Activated CD4-positive, alpha-beta T cell treated with anti-CD3 and anti-CD28 coated beads for 24 hours (primary cell): ENCODE data around the gene ITFG2.

Experiments used
- DNase-seq, 2 donors: peaks; one replicate each; pipeline ENCODE4 v3.0.0-alpha.2; 2020; ENCODE audit warnings: low read depth in 2 of 2

The ITFG2 gene

GRCh38 chr12:2795291-2796186 is 16.9 kb upstream of the ITFG2 start:
- peak; percentile 53 to 61 for DNase-seq

- no peak for DNase-seq
These were observed 16.2 kb upstream of the ITFG2 start for GRCh38 chr12:2796187-2796666.

DNA sequence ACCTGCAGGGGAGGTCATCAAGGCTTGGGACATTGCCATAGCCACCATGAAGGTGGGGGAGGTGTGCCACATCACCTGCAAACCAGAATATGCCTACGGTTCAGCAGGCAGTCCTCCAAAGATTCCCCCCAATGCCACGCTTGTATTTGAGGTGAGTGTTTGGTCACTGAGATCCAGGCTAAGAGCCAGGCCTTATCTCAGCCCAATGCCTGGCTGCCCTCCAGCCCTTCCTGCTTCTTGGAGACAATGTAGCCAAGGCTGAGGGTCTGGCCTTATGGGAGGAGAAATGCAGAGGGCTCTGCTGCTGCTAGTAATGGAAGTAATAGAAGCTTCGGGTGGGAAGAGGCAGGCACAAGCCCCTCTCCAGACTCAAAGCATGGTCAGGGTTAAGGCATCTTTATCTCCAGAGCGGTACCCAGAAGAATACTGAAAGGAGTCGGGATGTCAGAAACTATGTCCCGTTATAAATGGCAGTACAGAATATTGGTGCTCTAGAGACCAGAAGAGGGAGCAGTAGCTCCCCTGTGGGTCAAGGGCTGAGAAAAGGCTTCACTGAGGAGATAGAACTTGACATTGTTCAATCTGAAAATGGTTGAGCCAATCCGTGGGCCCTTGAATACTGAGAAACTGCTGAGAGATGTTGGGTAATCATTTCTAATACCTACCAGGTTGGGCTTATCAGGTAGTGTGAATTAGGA is 14.6 kb upstream of the ITFG2 start:
- no peak for DNase-seq

DNA sequence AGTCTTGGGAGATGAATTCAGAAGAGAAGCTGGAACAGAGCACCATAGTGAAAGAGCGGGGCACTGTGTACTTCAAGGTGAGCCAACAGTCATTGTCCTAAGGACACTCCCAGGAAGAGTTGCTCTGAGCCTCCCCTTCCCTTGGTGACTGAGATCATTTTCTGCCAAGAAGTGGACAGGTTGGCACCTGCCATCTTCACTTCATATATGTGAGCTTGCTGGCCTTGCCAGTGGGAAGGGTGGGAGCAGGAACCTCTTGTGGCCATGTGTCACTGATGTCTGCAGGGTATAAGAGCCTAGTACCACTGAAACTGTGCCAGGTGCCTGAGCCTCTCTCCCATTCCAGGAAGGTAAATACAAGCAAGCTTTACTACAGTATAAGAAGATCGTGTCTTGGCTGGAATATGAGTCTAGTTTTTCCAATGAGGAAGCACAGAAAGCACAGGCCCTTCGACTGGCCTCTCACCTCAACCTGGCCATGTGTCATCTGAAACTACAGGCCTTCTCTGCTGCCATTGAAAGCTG is 12.4 kb upstream of the ITFG2 start:
- DNase-seq = no peak

DNA sequence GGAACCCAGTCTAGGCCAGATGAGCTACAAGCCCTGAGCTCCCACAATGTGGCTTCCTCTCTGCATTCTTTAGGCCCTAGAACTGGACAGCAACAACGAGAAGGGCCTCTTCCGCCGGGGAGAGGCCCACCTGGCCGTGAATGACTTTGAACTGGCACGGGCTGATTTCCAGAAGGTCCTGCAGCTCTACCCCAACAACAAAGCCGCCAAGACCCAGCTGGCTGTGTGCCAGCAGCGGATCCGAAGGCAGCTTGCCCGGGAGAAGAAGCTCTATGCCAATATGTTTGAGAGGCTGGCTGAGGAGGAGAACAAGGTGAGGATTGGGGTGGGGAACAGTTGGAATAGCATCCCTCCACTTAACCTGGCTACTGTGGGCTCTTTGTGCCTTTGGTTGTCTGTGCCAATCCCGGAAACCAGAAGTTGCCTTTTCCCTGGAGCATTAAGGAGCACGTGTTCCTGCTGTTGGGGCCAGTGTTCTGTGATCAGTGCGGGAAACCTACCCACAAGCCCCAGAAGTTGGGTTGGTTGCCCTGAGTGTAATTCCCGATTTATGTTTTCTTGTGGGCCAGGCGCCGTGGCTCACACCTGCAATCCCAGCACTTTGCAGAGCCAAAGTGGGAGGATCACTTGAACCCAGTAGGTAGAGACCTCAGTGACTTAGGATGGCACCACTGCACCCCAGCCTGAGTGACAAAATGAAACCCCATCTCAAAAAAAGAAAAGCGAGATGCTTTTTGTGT is 11.3 kb upstream of the ITFG2 start:
- no peak for DNase-seq

DNA sequence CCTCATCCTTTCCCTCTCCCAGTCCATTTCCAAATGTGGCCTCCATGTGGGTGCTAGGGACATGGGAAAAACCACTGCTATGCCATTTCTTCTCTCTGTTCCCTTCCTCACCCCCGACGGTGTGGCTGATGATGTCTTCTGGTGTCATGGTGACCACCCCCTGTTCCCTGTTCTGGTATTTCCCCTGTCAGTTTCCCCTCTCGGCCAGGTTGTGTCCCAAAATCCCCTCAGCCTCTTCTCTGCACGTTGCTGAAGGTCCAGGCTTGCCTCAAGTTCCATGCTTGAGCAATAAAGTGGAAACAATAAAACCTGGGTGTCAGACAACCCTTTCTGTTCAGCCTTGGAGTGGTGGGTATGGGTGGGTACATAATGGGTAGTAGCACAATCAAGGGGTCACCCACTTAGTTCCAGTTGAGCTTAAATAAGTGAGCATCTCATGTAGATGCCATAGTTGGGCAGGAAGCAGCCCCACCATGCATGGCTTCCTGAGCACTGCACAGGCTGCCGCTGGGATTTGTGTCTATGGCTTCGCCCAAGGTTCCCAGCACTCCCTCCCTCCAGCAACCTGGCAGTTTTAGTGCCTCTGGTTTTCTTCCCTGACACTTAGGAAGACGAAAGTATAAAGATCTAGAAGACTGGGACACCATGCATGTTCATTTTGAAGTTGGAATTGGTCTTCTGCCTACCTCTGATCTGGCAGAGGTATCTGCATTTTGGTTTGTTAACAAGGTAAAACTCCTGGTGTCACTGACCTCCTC is 8.7 kb upstream of the ITFG2 start:
- no peak for DNase-seq

DNA sequence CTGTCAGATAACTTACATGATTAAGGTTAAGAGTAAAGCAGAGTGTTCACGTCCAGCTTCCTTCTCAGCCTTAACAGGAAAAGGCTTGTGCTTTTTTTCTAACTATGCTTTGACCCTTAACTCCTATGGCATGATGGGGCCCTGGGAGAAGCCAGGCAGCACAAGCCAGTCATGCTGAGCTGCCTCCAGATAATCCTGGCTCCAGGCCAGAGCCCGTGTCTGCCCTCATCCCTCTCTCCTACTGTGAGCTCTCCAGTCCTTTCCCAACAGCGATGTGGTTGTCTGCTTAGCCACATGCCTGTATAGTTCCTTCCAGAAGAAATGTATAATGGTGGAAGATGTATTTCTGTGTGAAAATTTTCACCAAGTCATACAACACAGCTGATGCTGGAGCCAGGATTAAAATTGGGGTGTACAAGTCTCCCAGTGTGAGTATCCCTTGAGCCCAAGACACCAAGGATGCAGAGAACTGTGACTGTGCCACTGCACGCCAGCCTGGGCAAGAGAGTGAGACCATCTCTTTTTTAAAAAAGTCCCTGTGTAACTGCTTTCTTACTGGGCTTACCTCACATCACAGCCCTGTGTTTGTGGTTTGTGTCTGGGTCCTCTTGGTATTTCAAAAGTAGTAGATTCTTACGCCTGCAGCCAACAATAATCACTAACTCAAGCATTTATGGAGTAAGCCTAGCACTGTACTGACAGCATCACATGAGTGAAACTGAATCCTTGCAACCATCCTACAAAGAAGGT is 7.9 kb upstream of the ITFG2 start:
- no peak for DNase-seq

GRCh38 chr12:2805143-2805520 is 7.3 kb upstream of the ITFG2 start:
- DNase-seq = no peak

GRCh38 chr12:2806700-2807099 is 5.8 kb upstream of the ITFG2 start:
- no peak for DNase-seq

DNA sequence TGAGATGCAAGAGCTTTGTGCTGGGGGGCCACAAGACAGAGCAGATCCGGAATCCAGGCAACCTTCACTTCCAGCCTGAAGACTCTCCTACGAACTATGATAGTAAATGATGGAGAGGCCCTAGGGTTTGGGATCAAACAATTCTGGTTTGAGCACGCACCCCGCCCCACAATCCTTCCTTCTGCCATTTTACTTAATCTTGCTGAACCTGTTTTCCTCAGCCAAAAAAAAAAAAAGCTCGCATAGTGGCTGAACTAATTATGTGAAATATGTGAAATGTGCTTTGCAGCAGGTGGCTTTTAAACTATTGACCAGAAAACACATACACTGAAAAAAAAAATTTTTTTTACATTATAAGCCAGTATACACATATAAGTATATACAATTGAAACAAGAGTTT is 667 bp upstream of the ITFG2 start:
- no peak for DNase-seq

DNA sequence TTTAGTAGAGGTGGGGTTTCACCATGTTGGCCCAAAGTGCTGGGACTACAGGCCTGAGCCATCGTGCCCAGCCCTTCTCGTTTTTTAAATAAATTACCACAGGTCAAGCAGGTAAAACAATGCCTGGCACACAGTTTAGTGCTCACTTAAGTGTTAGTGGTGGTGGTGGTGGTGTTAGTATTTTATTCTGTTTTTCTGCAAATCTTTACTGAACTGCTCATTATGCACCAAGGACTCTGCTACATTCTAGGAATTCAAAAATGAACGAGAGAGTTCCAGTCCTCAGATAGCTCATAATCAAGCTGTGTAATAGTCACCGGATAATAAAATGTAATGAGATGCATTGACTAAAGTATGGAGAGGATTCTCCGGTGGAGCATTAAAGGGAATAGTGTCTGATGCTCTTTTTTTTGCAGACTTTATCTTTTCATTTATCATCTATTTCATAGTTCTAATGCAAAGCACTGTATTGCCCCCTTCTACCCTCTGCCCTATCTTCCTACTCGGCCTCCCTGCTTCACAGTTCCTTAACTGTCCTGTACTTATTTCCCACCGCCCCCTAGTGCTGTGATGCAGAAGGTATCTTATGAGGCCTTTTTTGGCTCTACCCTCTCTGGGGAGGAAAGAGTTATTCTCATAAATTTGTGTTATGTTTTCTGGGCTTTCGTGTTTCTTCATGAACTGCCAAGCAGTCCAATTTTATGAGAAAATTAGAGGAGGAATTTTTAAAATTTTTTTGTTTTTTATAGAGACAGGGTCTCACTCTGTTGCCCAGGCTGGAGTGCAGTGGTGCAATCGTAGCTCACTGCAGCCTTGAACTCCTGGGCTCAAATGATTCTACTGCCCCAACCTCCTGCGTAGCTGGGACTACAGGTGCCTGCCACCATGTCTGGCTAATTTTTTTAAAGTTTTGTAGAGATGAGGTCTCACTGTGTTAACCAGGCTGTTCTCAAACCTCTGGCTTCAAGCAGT is 1.0 kb downstream of the ITFG2 start:
- DNase-seq = peak in 1 of 2 donors; percentile 34

GRCh38 chr12:2819810-2820209 is 7.3 kb downstream of the ITFG2 start:
- no peak for DNase-seq

DNA sequence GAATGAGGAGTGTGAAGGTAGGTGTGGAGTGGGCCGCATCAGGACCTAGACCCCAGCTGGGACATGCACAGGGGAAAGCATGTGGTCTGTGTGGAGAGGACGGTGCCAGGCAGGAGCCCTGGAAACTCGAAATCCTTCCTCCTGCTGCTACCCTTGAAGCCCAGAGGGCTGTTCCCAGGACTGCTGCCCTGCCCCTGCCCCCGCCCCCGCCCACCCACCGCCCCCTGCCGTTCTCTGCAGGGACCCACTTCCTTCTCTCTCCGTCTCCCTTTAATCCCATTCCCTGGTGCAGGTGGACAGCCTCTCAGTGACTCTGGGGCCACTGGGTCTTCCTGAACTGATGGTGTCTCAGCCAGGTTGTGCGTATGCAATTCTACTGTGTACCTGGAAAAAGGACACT is 8.0 kb downstream of the ITFG2 start:
- DNase-seq = no peak

DNA sequence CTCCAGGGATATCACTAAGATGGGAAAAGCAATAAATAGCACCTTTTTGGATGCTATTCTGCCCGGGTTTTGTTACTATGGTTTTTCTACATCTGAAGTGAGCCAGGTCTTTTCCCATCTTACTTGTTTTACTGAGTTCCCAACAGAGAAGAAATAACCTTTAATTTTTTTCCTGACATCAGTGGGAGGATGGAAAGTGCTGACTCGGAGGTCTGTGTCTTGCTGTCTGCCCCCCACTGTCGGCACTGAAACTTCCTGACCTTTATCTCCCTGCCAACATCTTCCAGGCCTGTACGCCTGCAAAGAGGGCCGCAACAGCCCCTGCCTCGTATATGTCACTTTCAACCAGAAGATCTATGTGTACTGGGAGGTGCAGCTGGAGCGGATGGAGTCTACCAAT is 11.0 kb downstream of the ITFG2 start:
- DNase-seq = no peak

DNA sequence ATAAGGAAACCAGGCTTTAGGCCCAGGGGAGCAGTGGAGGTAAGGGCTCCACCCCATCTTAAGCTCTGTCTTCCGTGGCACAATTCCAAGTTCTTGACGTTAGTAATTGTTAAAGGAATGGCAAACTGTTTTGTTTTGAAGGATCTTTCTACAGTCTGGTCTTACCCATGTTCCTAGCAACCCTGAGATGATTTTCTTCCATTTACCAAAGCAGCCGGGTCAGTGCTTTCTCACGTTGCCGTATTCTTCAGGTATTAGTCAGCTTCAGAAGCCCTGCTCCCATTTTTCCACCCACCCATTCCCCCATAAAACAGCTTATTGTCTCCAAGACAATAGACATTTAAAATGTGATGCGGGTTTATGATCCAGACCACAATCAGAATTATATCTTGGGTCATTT is 12.1 kb downstream of the ITFG2 start:
- DNase-seq = no peak

GRCh38 chr12:2825132-2825531 is 12.7 kb downstream of the ITFG2 start:
- no peak for DNase-seq

DNA sequence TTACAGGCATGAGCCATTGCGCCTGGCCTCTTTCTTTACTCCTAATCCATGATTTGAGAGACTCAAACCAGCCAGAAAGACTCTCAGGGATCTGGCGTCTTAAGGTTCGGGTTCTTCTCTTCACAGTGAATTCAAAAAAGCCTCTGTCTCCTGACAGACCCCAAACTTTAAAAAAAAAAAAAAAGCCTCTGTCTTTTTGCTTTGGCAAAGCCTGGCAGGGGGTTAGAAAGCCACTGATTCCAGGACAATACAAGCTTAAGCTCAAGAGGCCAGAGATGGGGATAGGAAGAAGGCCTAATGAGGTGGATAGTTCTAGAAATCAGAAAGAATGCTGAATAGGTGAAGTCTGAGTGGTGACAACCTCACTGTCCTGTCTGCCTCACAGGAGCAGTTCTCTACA is 13.6 kb downstream of the ITFG2 start:
- no peak for DNase-seq

GRCh38 chr12:2826721-2827515 is 14.4 kb downstream of the ITFG2 start:
- no peak for DNase-seq

- DNase-seq = no peak
These were observed 16.8 kb downstream of the ITFG2 start for GRCh38 chr12:2829275-2829674.
